GM10266 (cell line): ENCODE results near the gene CLDN9.

Experiments used
- DNase-seq: peaks from one replicate; pipeline ENCODE4 v3.0.0; 2012; ENCODE audit errors: extremely low spot score
- TF ChIP-seq, protein P1 (sequence below): IDR thresholded peaks from 2 replicates; pipeline ENCODE4 v1.5.1; 2012; ENCODE audit warnings: mild to moderate bottlenecking, low read depth; ENCODE audit not compliant: control insufficient read depth, insufficient read depth; ENCODE audit errors: missing control alignments

CLDN9 gene

GRCh38 chr16:3013998-3014690 lies 1.4 kb downstream of the CLDN9 start:
- TF ChIP-seq, protein P1, sequence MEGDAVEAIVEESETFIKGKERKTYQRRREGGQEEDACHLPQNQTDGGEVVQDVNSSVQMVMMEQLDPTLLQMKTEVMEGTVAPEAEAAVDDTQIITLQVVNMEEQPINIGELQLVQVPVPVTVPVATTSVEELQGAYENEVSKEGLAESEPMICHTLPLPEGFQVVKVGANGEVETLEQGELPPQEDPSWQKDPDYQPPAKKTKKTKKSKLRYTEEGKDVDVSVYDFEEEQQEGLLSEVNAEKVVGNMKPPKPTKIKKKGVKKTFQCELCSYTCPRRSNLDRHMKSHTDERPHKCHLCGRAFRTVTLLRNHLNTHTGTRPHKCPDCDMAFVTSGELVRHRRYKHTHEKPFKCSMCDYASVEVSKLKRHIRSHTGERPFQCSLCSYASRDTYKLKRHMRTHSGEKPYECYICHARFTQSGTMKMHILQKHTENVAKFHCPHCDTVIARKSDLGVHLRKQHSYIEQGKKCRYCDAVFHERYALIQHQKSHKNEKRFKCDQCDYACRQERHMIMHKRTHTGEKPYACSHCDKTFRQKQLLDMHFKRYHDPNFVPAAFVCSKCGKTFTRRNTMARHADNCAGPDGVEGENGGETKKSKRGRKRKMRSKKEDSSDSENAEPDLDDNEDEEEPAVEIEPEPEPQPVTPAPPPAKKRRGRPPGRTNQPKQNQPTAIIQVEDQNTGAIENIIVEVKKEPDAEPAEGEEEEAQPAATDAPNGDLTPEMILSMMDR = no peak
- DNase-seq = no peak

DNA sequence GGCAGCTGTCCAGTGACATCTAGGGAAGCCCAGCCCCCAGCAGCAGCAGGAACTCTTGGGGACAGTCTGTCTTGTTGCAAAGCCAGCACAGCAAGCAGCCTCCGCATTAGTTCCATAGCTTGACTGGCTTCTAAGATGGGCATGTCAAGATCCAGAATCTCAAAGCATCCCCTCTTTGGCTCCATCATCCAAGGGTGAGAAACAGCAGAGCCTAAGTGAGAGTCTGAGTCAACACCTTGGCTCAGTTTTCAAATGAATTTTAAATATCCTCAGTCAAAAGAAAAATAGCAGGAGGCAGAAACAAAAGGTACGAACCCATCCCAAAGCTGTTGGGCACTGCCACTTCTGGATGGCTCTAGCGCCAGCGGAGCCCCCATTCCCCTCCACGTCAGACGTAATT lies 2.2 kb downstream of the CLDN9 start:
- TF ChIP-seq, protein P1 = no peak
- no peak for DNase-seq

GRCh38 chr16:3015865-3016521 lies 3.3 kb downstream of the CLDN9 start:
- DNase-seq = no peak
- TF ChIP-seq, protein P1 = no peak

GRCh38 chr16:3017344-3017743 lies 4.6 kb downstream of the CLDN9 start:
- DNase-seq = no peak
- TF ChIP-seq, protein P1 = no peak

- DNase-seq = no peak
These were observed 5.2 kb downstream of the CLDN9 start, which contains the start of gene CLDN6 for GRCh38 chr16:3017794-3018506. Gene CLDN6 (minus strand): TSS chr16:3018183. CDS start chr16:3016021, 2,162 bp downstream.

GRCh38 chr16:3019594-3020246 lies 7.0 kb downstream of the CLDN9 start:
- no peak for DNase-seq
- TF ChIP-seq, protein P1 = no peak

More at GRCh38 chr16:3017794-3018506, 5.2 kb downstream of the CLDN9 start, which contains the start of gene CLDN6:
- TF ChIP-seq, protein P1 = peak; percentile 19
